ENCODE measurements around the gene TDRD15. TPM values are rescaled to one million over a fixed set of nuclear protein-coding genes. Genes with fewer than 3 reads are reported as not detected.
A peak's percentile ranks its signal among the peaks of the same experiment; 100 is the strongest.

Gene TDRD15
- total RNA-seq, 4 donors from 2014 or later = 0.73 TPM; not detected in 3

DNA sequence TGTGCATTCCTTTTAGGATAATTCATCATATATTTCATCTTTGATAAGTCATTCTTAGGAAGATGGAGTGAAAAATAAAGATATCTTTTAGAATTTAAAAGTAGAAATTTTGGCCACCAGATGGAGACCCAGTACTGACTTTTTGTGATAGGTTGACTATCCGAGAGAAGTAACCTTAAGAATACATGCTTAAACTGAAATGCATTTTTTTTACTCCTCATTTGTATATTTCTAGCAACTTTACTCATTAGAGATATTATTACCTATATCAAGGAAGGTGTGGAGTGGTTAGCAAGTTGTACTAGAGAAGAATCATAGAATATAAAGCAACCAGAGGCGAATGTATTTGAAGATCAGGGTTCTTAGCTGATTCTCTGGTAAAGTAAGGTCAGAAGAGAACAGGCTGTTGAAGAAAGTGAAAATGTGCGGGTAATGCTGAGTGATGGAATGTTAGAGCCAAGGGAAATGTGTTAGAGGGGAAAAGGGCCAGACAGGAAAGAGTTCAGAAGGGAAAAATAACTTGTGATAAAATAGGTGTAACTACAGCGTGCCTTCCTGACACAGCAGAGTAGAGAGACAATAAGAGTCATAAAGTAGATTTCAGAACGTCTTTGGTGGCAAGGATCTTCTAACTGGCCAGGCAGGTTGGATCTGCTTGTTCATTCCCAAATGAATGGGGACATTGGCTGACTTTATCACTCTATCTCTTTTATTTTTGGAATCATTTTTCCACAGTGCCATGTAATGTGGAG, 52.3 kb downstream of the TDRD15 start:
- Histone ChIP-seq H3K9me3 (no peaks in the 10 kb centered on the region), H3K4me3 (no peak overlapping the region), H3K36me3 (no peaks in the 10 kb centered on the region), H3K4me1 (peaks cover 0 to 5% (median 0%) of the 10 kb centered on the region in 3 donors), H3K27me3 (no peaks in the 10 kb centered on the region), H3K27ac (no peak overlapping the region)
- 21 to 42% methylated on average over 4 to 5 of the region's 5 CpGs for WGBS, 2 donors (ENCODE audit: low coverage in 1 of 2)
- TF ChIP-seq, protein P1, sequence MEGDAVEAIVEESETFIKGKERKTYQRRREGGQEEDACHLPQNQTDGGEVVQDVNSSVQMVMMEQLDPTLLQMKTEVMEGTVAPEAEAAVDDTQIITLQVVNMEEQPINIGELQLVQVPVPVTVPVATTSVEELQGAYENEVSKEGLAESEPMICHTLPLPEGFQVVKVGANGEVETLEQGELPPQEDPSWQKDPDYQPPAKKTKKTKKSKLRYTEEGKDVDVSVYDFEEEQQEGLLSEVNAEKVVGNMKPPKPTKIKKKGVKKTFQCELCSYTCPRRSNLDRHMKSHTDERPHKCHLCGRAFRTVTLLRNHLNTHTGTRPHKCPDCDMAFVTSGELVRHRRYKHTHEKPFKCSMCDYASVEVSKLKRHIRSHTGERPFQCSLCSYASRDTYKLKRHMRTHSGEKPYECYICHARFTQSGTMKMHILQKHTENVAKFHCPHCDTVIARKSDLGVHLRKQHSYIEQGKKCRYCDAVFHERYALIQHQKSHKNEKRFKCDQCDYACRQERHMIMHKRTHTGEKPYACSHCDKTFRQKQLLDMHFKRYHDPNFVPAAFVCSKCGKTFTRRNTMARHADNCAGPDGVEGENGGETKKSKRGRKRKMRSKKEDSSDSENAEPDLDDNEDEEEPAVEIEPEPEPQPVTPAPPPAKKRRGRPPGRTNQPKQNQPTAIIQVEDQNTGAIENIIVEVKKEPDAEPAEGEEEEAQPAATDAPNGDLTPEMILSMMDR (IDR thresholded peaks at IDR 0.05) = peak; percentile 10 to 42 (median 33)
- no peak for TF ChIP-seq POLR2A (IDR thresholded peaks at IDR 0.05)
- no peak for ATAC-seq

- Histone ChIP-seq H3K27ac (no peak overlapping the region), H3K27me3 (no peaks in the 10 kb centered on the region), H3K36me3 (no peaks in the 10 kb centered on the region), H3K4me3 (no peak overlapping the region), H3K9me3 (no peaks in the 10 kb centered on the region), H3K4me1 (no peaks in the 10 kb centered on the region)
- TF ChIP-seq POLR2AphosphoS5 (IDR thresholded peaks at IDR 0.05) (no peak), EP300 (IDR thresholded peaks at IDR 0.05) (no peak), POLR2A (IDR thresholded peaks at IDR 0.05) (no peak)
- TF ChIP-seq, protein P1 (IDR thresholded peaks at IDR 0.05) = no peak
- no peak for ATAC-seq
- 79 to 80% methylated on average over 1 to 5 of the region's 5 CpGs for WGBS, 2 donors (ENCODE audit: low coverage in 1 of 2)
Observed at GRCh38 chr2:21181957-21182356, 58.2 kb downstream of the TDRD15 start.

DNA sequence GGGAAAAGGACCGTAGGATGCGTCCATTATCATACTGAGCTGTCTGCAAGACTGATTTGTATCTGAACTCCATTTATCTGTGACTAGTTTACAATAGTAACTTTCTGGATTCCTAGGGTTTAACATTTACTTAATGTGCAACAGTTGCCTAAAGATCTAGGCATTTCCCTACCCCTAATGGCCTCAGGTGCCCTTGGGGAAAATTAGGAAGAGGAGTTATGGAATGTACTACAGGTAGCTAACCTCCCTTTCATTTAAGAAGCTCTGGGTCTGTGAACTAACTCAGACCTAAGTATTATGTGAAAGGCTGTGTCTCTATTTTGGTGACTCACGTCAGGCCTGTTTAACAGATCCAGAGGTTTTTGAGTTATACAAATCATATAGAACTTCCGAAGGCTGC, 59.5 kb downstream of the TDRD15 start:
- Histone ChIP-seq H3K36me3 (no peaks in the 10 kb centered on the region), H3K4me1 (no peaks in the 10 kb centered on the region), H3K27ac (no peak overlapping the region), H3K9me3 (no peaks in the 10 kb centered on the region), H3K4me3 (no peak overlapping the region), H3K27me3 (no peaks in the 10 kb centered on the region)
- TF ChIP-seq EP300 (IDR thresholded peaks at IDR 0.05) = no peak
- TF ChIP-seq, protein P1 (IDR thresholded peaks at IDR 0.05) = no peak
- no peak for TF ChIP-seq POLR2A (IDR thresholded peaks at IDR 0.05)
- TF ChIP-seq POLR2AphosphoS5 (IDR thresholded peaks at IDR 0.05) = no peak
- ATAC-seq = no peak
- WGBS, 2 donors (ENCODE audit: low coverage in 1 of 2) = 69% methylated on average over 4 of the region's 4 CpGs

GRCh38 chr2:21183726-21184125, 60.0 kb downstream of the TDRD15 start:
- ATAC-seq = no peak
- Histone ChIP-seq H3K4me1 (no peaks in the 10 kb centered on the region), H3K9me3 (no peaks in the 10 kb centered on the region), H3K36me3 (no peaks in the 10 kb centered on the region), H3K4me3 (no peak overlapping the region), H3K27me3 (no peaks in the 10 kb centered on the region), H3K27ac (no peak overlapping the region)
- 67 to 94% methylated on average over 2 of the region's 2 CpGs for WGBS, 2 donors (ENCODE audit: low coverage in 1 of 2)
- TF ChIP-seq, protein P1 (IDR thresholded peaks at IDR 0.05) = no peak
- TF ChIP-seq POLR2AphosphoS5 (IDR thresholded peaks at IDR 0.05) (no peak), POLR2A (IDR thresholded peaks at IDR 0.05) (no peak), EP300 (IDR thresholded peaks at IDR 0.05) (no peak)

GRCh38 chr2:21191535-21191934, 67.8 kb downstream of the TDRD15 start:
- Histone ChIP-seq H3K4me1 (no peaks in the 10 kb centered on the region), H3K27ac (no peak overlapping the region), H3K27me3 (no peaks in the 10 kb centered on the region), H3K4me3 (no peak overlapping the region), H3K36me3 (no peaks in the 10 kb centered on the region), H3K9me3 (no peaks in the 10 kb centered on the region)
- TF ChIP-seq POLR2A (IDR thresholded peaks at IDR 0.05) (no peak), EP300 (IDR thresholded peaks at IDR 0.05) (no peak), POLR2AphosphoS5 (IDR thresholded peaks at IDR 0.05) (no peak)
- TF ChIP-seq, protein P1 (IDR thresholded peaks at IDR 0.05) = no peak
- ATAC-seq = no peak
- WGBS, 2 donors (ENCODE audit: low coverage in 1 of 2) = 100% methylated on average over 1 of the region's 2 CpGs
